H1 (cell line): ENCODE data around the gene CT45A10. TPM values are rescaled to one million over a fixed set of nuclear protein-coding genes. Genes with fewer than 3 reads are reported as not detected.

Source experiments
- EZH2 ChIP-seq: fragments of 200-600 bp; sonication (generic); IDR thresholded peaks from 2 replicates; pipeline ENCODE4 v1.7.1; 2012; ENCODE audit warnings: low read depth, mild to moderate bottlenecking, moderate library complexity, low read length, inconsistent platforms; ENCODE audit not compliant: severe bottlenecking
- JUN ChIP-seq: IDR thresholded peaks from 2 replicates; pipeline ENCODE4 v1.6.1; 2011; ENCODE audit warnings: low read depth, mild to moderate bottlenecking, improper control_type of control experiment, low read length
- KDM5A ChIP-seq: fragments of 200-600 bp; IDR thresholded peaks from 2 replicates; pipeline ENCODE4 v1.7.1; 2012; ENCODE audit warnings: mild to moderate bottlenecking, low read length, inconsistent platforms, mixed read lengths
- NRF1 ChIP-seq: IDR thresholded peaks from 2 replicates; pipeline ENCODE4 v1.6.1; 2011; ENCODE audit warnings: mild to moderate bottlenecking, low read depth, low read length, improper control_type of control experiment
- RFX5 ChIP-seq: IDR thresholded peaks from 2 replicates; pipeline ENCODE4 v1.6.1; 2011; ENCODE audit warnings: low read depth, low read length, improper control_type of control experiment, borderline replicate concordance
- RXRA ChIP-seq: IDR thresholded peaks from 2 replicates; pipeline ENCODE4 v1.6.1; 2011; ENCODE audit warnings: low read depth, mild to moderate bottlenecking, low read length, moderate library complexity; ENCODE audit not compliant: insufficient read depth
- TCF12 ChIP-seq: IDR thresholded peaks from 2 replicates; pipeline ENCODE4 v1.6.1; 2011; ENCODE audit warnings: low read depth, mild to moderate bottlenecking, low read length
- ZNF274 ChIP-seq: IDR thresholded peaks from 2 replicates; pipeline ENCODE4 v1.7.0; 2012; ENCODE audit warnings: low read length, borderline replicate concordance; ENCODE audit errors: extremely low read depth
- polyA plus RNA-seq, 7 experiments: library from polyadenylated mRNA; depleted of rRNA in 3 of 7; stranded (reverse) in 5 of 7; unstranded in 2 of 7; fragments of >200 nt in 5 of 7; fragments of 200-250 nt in 2 of 7; gene quantifications; 1 replicate in 5 of 7; 2 replicates in 1 of 7; 4 replicates in 1 of 7; pipeline versions ENCODE4 v1.2.1 to v1.2.3, GENCODE V29; 2011 to 2013; ENCODE audit warnings: missing spikeins in 2 of 7, mixed read lengths in 2 of 7
- total RNA-seq: library from RNA; stranded (reverse); fragmentation: NEBNext Ultra II Directional; extraction: Animal tissue kit (Norgen Biotek cat#: 25700); gene quantifications from 2 replicates; pipeline ENCODE4 v1.2.1, GENCODE V29; 2021

Gene CT45A10
- total and polyA plus RNA-seq, 2 of the 8 experiments (the other 6 are each of a cell fraction or from before 2014, with no cell fraction given), result not detected

DNA sequence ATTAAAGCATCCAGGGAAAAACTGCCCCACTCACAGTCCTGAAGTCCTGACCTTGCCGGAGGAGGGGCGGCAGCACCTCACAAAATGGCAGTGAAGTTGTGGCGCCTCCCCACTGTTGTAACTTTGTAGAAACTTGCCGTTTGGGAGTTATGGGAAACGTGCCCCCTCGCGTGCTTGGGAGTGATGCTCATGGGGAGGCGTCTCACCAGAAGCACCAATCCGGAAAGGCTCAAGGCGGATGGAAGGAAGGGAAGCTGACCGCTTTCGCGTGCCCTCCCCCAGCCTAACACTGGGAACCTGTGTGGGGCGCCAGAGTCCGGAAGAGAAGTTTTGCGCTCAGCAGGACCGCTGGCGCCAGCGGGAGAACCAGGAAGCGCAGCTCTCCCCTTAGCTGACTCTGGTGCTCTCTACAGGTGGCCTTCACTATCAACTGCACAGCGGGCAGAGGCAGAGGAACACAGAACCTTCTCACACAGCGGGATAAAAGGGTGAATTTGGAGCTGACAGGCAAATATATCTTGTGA lies at the start of gene CT45A10, which contains the start of gene SAGE1 (continued):
- TF ChIP-seq RXRA (no peak), EZH2 (no peak), RFX5 (no peak), TCF12 (no peak), ZNF274 (no peak), NRF1 (no peak), JUN (no peak), KDM5A (no peak)
- TF ChIP-seq, all 59 proteins: peak for 0
